GM12878 (cell line): ENCODE measurements around the gene RASA4B.
"Not testable (repeated sequence)": the region's sequence is repeated elsewhere in the genome, so short reads cannot be mapped to it uniquely, and the experiment has no call there.

Source experiments
- CTCF ChIP-seq, 3 experiments: IDR thresholded peaks in 2 of 3; conservative IDR thresholded peaks in 1 of 3; 2 replicates each; pipeline ENCODE4 v1.5.1; 2011; ENCODE audit warnings: low read depth in 3 of 3, low read length in 3 of 3, mild to moderate bottlenecking in 3 of 3, control low read depth in 2 of 3, moderate library complexity in 2 of 3, inconsistent platforms in 1 of 3, mixed read lengths in 1 of 3; ENCODE audit not compliant: control insufficient read depth in 2 of 3, insufficient read depth in 1 of 3; ENCODE audit errors: extremely low read depth in 1 of 3
- ETV6 ChIP-seq, 2 experiments: fragments of 450-650 bp in 1 of 2; IDR thresholded peaks in 1 of 2; conservative IDR thresholded peaks in 1 of 2; 2 replicates each; pipeline ENCODE4 v1.6.1; 2014; ENCODE audit warnings: antibody characterized with exemption in 1 of 2, borderline replicate concordance in 1 of 2, low read depth in 1 of 2, mild to moderate bottlenecking in 1 of 2, moderate library complexity in 1 of 2
- EZH2 ChIP-seq: IDR thresholded peaks from 2 replicates; pipeline ENCODE4 v1.6.1; 2012; ENCODE audit warnings: low read depth, mild to moderate bottlenecking, control low read depth, inconsistent platforms, low read length, borderline replicate concordance; ENCODE audit not compliant: control insufficient read depth
- JUND ChIP-seq: IDR thresholded peaks from 2 replicates; pipeline ENCODE4 v1.6.1; 2012; ENCODE audit warnings: low read depth, mild to moderate bottlenecking, low read length, improper control_type of control experiment, moderate library complexity
- POLR2AphosphoS5 ChIP-seq: IDR thresholded peaks from 2 replicates; pipeline ENCODE4 v1.6.1; 2011; ENCODE audit warnings: mild to moderate bottlenecking, low read length, inconsistent platforms
- TF ChIP-seq, protein P1 (sequence below): IDR thresholded peaks from 2 replicates; pipeline ENCODE4 v1.6.1; 2012; ENCODE audit warnings: low read depth, low read length, improper control_type of control experiment

- TF ChIP-seq, protein P1, sequence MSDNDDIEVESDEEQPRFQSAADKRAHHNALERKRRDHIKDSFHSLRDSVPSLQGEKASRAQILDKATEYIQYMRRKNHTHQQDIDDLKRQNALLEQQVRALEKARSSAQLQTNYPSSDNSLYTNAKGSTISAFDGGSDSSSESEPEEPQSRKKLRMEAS, result not testable (repeated sequence)
- TF ChIP-seq CTCF (IDR thresholded peaks at IDR 0.05 in 2 of 3, conservative IDR thresholded peaks at IDR 0.05 in 1 of 3; ENCODE audit: control insufficient read depth in 2 of 3, extremely low read depth in 1 of 3, insufficient read depth in 1 of 3, low read depth in 3 of 3, low read length in 3 of 3); POLR2AphosphoS5; JUND; ETV6 (conservative IDR thresholded peaks at IDR 0.05 in 1 of 2, IDR thresholded peaks at IDR 0.05 in 1 of 2; ENCODE audit: borderline replicate concordance in 1 of 2, low read depth in 1 of 2); EZH2: not testable (repeated sequence)
These were observed 28.8 kb upstream of the RASA4B start for GRCh38 chr7:102546353-102546752.
